ENCODE measurements around the gene METTL23.
A peak's percentile ranks its signal among the peaks of the same experiment; 100 is the strongest.
"Not testable (repeated sequence)": the region's sequence is repeated elsewhere in the genome, so short reads cannot be mapped to it uniquely, and the experiment has no call there.

Gene METTL23

DNA sequence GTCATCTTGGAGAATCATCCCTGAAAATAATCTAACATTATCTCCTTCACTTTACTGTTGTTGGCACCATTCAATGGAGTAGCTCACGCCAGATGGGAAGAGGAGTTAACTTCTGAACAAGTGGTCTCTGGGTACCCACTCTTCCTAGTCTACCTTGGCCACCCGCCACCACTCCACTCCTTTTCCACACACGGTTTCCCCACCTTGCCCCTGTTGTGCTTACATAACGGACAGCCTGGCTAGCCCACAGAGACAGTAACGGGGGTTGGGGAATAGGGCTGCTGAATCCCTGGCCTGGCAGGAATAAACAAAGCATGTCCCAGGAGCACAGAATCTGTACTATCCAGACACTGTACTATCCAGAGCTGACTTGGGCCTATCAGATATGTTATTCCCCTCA is 12.3 kb upstream of the METTL23 start:
- no peak for DNase-seq (ENCODE audit: low read depth)

DNA sequence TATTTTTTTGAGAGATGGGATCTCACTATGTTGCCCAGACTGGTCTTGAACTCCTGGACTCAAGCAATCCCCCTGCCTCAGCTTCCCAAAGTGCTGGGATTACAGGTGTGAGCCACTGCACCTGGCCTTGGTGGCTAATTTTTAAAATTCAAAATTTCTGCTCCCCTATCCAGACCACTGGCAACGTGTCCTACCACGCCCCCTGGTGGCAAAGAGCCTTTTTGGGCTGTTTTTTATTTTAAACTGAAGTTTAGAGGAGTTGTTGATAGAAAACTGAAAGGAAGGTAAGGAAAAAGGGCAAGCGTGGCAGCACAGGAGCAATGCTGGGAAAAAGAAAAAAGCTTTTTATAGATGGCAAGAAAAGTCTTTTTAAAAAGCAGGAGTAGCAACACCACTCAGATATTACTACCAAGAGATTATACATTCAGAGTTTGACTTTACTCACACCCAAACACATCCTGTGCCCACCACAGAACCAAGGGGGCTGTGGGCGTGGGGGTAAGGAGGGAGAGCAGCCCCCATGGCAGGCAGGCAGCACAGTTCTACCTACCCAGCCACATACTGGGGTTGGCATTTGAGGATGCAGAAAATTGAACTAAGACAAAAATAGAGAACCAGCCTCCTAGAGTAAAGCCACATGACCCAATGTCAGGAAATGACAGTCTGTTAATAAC is 11.7 kb upstream of the METTL23 start:
- DNase-seq (ENCODE audit: low read depth), result peak; percentile 79

DNA sequence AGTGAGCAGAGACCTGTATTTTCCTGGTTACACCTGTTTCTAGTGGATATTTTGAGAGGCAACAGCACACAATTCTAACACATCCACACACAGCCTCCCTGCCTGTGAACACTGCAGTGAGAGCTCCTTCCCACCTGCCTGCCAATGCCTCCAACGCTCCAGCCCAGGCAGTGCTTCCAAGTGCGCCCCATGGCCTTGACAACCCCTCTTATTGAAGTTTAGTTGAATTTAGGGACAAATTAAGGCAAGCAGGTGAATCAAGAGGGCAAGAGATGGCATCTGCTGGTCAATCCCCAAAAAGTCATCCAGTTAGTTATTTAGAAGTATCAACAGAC is 11.2 kb upstream of the METTL23 start:
- no peak for DNase-seq (ENCODE audit: low read depth)

DNA sequence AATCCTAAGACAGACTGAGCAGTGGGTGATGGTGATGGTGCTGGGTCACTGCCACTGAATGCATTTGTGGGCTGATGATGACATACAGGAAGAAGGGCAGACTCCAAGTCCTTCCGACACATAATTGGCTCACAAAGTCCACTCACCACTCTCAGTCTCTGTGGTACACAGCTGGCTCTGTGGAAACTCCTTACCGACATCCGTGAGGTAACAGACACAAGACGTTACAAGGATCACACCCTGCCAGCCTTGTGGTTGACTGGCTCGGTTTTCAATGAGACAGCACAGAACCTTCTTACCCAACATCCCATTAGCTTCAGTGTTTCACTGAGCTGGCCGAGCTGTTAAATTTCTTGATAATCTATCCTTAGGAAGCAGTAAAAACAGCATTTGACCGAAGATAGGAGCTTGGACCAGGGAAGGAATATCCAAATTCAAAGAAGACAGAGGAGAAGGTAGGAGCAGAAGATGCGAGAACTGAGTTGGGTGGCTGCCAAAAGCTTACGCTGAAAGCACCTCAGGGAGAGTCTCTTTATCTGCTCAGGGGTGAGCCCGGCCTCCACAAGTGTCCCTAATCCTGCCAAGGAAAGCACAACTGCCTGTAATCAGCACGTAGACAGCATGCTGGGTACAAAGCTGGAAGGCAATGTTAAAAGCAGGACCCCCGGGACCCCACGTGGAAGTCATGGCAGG is 10.3 kb upstream of the METTL23 start:
- peak; percentile 99 for DNase-seq (ENCODE audit: low read depth)

DNA sequence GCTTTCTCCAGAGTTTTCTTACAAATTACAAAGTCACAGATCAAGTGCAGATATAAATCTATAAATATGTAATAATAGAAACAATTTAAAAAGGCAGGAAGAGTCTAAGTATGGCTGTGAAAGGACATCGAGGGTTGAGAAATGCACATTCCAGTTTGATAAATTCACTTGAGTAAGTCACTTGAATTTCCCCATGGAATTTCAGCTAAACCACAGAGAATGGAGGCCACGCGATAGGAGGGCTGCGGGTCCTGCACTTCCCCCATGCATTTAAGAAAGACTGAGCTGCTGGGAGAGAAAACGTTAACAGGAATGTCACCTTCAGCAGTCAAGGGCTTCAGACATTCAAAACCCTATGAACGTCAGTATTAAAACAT is 9.8 kb upstream of the METTL23 start:
- DNase-seq (ENCODE audit: low read depth), result peak; percentile 93

DNA sequence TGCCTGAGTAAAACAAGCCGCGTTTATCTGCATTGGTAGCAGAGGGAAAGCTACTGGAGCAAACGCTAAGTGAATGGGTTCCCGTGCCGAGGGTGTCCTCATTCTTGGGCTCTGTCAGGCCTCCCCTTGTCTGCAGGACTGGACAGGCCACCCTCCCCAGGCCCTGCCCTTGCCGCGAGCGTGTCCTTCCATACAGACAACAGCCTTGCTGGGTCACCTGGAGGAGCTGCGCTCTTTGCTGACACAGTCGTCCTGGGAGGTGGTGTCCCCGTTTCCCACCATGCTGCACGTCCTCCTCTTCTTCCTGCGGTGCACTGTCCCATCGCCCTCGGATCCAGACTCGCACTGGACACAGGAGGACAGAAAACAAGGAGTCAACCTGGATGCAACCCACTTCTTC is 8.1 kb upstream of the METTL23 start:
- DNase-seq (ENCODE audit: low read depth), result no peak

DNA sequence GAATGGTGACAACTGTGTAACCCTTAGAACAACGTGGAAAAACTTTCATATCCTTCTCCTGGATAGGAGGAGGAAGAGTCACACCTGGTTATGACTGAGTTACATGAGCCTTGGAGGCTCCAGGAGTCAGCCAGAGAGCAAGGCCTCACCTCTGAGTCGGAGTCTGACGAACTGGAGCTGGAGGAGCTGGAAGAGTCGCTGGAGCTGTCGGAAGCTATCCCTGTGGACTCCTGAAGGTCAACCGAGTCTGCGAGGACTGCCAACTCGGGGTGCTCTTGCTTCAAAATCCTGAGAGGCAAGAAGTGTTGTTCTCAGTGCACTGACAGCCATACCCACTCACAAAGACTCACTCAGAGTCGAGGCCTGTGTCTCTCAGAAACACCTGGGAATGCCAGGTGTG is 6.4 kb upstream of the METTL23 start:
- no peak for DNase-seq (ENCODE audit: low read depth)

DNA sequence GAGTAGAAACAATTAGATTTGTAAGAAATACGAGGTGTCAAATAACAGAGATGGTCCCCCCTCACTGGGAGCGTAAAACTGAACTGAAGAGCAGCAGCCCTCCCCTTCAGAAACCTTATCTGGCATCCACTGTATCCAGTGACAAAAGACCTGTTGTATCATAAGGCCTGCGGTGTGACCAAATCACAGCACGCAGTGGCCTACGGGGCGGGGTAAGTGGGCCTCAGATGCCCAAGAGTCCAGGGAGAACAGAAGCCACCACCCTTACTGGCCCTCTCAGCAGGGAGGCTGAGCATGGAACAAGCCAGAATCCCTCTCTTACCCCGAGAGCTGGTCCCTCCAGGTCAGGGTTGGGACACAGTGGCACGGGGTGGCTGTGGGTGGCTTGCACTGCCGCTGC is 5.7 kb upstream of the METTL23 start:
- DNase-seq (ENCODE audit: low read depth), result no peak

DNA sequence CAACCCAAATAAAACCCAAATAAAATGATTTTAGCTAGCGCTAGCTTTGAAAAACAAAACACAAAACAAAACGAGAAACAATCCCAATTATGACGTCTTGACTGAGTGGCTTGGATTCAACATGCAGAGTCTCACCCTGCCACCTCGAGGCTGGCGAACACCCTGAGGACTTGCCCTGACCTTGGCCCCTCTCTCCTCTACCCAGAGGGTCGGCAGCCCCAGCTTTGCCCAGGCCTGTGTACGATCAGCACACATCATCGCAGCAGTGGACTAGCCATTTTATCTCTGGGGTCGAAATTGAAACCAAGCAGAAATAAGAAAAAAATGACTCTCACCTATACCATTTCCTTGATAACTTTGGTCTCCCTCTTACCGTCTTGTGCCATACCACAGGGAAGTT is 5.2 kb upstream of the METTL23 start:
- no peak for DNase-seq (ENCODE audit: low read depth)

DNA sequence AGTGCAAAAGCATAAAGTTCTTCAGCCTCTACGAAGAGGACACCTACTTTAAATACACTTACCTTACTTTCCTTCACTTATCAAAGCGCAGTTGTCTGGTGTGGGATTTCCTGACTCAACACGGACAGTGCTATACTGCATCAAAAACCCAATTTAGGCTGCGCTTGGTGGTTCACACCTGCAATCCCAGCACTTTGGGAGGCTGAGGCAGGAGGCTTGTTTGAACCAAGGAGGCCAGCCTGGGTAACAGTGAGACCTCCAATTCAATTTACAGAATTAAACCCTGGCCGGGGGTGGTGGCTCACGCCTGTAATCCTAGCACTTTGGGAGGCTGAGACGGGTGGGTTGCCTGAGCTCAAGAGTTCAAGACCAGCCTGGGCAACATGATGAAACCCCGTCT is 4.4 kb upstream of the METTL23 start:
- no peak for DNase-seq (ENCODE audit: low read depth)

DNA sequence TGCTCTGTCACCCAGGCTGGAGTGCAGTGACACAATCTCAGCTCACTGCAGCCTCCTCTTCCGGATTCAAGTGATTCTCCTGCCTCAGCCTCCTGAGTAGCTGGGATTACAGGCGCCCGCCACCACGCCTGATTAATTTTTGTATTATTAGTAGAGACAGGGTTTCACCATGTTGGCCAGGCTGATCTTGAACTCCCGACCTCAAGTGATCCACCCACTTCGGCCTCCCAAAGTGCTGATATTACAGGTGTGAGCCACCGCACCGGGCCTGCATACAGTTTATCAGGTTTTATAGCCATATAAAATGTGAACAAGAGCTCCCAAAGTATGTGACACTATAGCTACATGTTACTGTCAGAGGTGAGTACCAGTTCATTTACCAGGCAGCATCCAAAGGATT is 3.7 kb upstream of the METTL23 start:
- not testable (repeated sequence) for DNase-seq (ENCODE audit: low read depth)

DNA sequence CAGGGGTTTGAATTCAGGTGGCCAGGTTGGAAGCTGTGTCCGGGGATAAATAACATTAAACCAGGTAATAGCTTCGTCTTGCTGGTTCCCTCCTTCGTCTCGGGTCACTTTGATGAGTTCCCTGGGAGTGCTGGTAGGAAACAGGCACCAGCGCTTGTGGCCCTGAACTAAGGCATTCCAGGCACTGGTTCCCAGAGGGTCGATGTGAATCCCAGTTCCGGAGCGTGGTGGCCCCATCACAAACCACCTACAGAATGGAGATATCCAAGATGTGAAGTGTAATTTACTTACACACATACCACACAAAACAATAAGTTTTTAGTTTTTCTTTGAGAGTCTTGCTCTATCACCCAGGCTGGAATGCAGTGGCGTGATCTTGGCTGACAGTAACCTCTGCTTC is 2.8 kb upstream of the METTL23 start:
- DNase-seq (ENCODE audit: low read depth), result no peak

DNA sequence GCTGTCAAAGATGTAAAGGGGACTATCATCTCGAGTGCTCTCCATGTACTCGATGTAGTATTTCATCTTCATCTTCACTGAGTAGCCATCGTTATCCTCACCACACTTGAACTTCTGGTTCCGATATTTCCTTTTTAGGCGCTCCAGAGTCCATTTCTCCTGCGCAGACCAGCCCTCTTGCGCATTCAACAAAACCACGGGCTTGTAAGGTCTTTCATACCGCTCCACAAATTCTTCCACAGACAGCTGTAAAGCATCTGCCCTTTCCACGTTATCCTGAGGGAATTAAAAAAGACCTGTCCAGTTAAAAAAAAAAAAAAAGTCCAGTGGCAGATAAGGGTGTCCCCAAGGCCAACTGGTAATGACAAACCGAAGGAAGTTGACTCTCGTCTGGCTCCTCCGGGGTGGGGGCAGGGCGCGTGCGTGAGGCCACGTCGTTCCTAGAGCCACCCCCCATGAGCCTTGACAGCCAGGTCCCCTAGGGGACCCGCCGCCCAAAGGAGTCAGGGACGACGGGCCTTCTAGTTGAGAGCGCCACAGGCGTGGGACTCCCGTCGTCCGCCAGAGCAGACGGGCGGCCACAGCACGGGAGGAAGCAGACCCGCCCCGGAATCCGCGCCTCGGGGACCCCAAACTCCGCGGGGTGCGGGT is 934 bp upstream of the METTL23 start:
- peak; percentile 56 for DNase-seq (ENCODE audit: low read depth)

DNA sequence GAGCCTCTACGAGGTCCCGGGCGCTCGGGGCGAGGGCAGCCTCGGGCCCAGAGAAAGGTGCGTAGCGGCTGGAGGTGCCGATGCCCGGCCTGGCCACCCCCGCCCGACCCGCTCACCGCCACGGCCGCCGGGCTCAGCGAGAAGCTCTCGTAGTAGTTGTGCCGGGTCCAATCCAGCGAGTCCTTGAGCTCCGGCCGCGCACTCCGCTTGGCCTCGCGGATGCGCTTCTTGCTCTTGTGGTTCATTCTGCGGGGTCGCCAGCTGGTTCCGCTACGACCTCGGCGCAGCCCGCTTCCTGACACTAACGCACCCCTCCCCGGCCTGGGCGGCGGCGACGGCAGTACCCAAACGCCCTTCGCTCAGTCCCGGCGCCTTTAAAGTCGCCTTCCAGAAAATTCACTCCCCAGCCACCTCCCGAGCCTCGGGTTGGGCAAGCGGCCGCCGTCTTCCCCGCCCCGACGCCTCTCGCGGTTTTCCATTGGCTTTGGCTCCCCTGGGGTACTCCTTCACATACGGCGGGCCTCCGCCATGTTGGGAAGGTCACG is 336 bp upstream of the METTL23 start, which contains the start of gene JMJD6:
Gene JMJD6 (minus strand): TSS at position 376 of the 545 bp plus-strand sequence. CDS start 131 bp downstream, at position 245.
- peak; percentile 97 for DNase-seq (ENCODE audit: low read depth)

DNA sequence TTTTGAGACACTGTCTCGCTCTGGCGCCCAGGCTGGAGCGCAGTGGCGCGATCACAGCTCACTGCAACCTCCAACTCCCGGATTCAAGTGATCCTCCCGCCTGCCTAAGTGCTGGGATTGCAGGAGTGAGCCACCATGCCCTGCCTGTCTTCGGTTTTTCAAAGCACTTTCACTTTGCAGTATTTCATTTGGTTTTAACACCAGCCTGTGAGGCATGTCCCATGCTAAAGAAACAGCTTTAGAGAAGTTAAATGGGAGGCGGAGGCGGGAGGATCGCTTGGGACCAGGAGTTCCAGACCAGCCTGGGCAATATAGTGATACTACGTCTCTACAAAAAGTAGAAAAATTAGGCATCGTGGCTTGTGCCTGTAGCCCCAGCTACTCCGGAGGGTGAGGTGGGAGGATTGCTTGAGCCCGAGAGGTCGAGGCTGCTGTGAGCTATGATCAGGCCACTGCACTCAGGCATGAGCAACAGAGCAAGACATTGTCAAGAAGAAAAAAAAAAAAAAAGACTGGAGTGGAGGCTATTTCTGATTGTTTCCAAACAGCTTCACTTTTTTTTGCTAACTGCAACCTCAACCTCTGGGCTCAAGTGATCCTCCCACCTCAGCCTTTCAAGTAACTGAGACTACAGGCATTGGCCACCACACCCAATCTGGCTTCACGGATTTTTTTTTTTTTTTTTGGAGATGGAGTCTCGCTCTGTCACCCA is 1.3 kb downstream of the METTL23 start:
- DNase-seq (ENCODE audit: low read depth), result peak; percentile 33

DNA sequence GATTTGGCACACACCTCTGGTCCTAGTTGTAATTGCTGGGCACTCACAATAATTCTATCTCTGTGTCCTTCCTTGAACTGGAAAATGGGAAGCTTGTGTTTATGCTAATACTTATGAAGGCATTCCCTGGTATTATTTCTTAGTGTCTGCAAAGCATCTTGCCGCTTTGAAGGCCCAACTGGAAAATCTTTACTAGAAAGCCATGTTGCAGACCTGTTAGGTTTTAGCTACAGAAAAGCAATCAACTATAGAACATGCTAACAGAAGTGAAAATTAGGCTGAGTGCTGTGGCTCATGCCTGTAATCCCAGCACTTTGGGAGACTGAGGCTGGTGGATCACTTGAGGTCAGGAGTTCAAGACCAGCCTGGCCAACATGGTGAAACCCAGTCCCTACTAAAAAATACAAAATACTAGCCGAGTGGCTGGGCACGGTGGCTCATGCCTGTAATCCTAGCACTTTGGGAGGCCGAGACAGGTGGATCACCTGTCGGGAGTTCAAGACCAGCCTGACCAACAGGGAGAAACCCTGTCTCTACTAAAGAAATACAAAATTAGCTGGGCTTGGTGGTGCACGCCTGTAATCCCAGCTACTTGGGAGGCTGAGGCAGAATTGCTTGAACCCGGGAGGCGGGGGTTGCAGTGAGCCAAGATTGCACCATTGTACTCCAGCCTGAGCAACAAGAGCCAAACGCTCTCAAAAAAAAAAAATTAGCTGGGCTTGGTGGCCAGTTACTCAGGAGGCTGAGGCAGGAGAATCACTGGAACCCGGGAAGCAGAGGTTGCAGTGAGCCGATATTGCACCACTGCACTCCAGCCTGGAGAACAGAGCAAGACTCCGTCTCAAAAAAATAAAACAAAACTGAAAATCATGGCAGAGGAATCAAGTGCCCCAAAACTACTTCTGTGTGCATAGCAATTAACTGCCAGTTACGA is 5.4 kb downstream of the METTL23 start:
- not testable (repeated sequence) for DNase-seq (ENCODE audit: low read depth)

DNA sequence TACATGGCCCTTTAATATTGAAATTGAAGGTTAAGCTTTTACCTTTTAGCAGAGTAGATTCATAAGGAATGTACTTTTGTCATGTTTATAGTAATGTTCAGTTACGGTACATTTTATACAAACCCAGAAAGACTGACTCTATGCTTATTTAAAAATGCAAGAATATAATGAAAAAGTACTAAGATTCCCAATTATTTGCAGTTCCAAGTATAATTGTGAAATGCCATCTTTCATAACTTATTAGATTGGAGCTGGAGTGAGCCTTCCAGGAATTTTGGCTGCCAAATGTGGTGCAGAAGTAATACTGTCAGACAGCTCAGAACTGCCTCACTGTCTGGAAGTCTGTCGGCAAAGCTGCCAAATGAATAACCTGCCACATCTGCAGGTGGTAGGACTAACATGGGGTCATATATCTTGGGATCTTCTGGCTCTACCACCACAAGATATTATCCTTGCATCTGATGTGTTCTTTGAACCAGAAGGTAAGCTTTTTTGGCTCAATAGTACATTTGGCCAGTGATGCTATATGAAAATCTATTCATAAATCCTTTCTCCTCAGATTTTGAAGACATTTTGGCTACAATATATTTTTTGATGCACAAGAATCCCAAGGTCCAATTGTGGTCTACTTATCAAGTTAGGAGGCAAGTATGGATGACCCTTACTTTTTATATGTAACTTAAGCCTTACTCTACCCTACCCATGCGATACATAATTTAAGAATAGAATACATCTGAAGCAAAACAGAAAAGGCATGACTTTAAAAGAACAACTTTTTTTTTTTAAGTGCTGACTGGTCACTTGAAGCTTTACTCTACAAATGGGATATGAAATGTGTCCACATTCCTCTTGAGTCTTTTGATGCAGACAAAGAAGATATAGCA is 6.3 kb downstream of the METTL23 start:
- peak; percentile 30 for DNase-seq (ENCODE audit: low read depth)

DNA sequence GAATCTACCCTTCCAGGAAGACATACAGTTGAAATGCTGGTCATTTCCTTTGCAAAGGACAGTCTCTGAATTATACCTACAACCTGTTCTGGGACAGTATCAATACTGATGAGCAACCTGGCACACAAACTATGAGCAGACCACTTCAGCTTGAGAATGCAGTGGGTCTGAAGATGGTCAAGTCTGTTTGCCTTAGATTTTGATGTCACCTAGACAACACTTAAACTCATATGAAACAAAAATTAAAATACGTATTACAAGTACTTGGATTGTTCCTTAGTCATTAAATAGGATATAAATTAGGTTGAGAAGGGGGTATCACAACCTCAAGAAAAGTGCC is 6.9 kb downstream of the METTL23 start:
- no peak for DNase-seq (ENCODE audit: low read depth)

DNA sequence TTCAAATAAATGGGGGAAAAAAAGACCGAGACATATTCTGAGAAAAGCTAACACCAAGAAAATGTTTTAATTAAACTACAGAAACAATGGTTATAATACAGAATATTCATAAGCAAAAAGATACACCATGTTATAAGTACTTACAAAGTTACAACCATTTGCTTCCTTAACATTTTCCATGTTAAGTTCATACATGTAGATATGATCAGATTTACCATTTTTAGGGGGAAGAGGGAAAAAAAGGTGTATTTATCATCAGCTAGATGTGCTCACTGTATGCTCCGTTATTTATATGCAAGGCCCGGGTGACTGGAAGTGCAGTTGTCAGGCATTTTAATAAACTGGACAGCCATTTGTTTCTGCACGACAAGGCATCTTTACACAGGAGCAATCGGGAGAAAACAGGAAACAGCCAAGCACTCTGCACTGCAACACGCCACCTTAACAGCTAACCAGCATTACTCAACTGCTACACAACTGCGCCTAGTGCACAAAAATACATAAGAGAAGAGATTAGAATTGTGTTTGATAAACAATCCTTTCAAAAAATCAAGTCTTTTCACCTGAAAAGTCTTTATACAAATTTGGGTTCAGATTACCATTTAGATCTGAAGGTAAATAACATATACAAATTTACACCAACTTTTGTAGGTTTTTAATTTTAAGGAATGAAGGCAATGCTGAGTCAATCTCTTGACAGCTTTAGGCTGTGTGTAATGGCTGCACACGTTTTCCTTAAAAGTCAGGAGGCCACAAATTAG is 7.6 kb downstream of the METTL23 start:
- peak; percentile 69 for DNase-seq (ENCODE audit: low read depth)

DNA sequence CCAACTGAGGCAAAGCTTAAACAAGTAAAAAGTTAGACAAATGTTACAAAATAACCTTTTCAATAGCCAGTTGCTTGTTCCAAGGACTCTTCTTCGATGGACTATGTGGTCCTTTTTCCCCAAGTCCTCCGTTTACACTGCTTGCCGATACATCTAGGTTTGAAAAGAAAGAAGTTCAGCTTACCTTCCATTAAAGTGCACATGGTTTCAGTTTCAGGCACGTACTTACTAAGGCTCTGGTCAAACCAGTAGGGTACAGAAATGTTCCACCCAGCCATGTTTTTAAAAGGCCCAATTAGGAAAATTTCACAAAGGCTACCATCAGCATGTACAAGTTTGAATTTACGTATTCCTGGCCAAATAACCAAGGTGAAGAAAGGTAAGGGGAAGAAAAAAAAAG is 8.4 kb downstream of the METTL23 start:
- peak; percentile 68 for DNase-seq (ENCODE audit: low read depth)

Measured in ELR (cell line).